Ishikawa (cell line): ENCODE results near the gene CLDN14.

Experiments used
- CEBPB ChIP-seq: IDR thresholded peaks from 2 replicates; pipeline ENCODE4 v1.6.1; 2012
- CREB1 ChIP-seq: IDR thresholded peaks from 2 replicates; pipeline ENCODE4 v1.6.1; 2012; ENCODE audit warnings: low read depth
- EGR1 ChIP-seq: IDR thresholded peaks from 2 replicates; pipeline ENCODE4 v1.6.1; 2012
- EP300 ChIP-seq: IDR thresholded peaks from 2 replicates; pipeline ENCODE4 v1.6.1; 2012; ENCODE audit warnings: borderline replicate concordance
- FOXM1 ChIP-seq: IDR thresholded peaks from 2 replicates; pipeline ENCODE4 v1.6.1; 2012; ENCODE audit warnings: low read depth, borderline replicate concordance
- NFIC ChIP-seq: IDR thresholded peaks from 2 replicates; pipeline ENCODE4 v1.6.1; 2012
- RAD21 ChIP-seq: IDR thresholded peaks from 2 replicates; pipeline ENCODE4 v1.6.1; 2012; ENCODE audit warnings: low read depth
- TAF1 ChIP-seq: IDR thresholded peaks from 2 replicates; pipeline ENCODE4 v1.6.1; 2012; ENCODE audit warnings: low read depth, mild to moderate bottlenecking
- TCF12 ChIP-seq: IDR thresholded peaks from 2 replicates; pipeline ENCODE4 v1.6.1; 2012; ENCODE audit warnings: low read depth
- TEAD4 ChIP-seq: IDR thresholded peaks from 2 replicates; pipeline ENCODE4 v1.6.1; 2012
- YY1 ChIP-seq: IDR thresholded peaks from 2 replicates; pipeline ENCODE4 v1.6.1; 2012; ENCODE audit warnings: low read depth
- ZBTB7A ChIP-seq: IDR thresholded peaks from 2 replicates; pipeline ENCODE4 v1.6.1; 2012; ENCODE audit warnings: low read depth
- TF ChIP-seq, protein P1 (sequence below): IDR thresholded peaks from 2 replicates; pipeline ENCODE4 v1.6.1; 2012; ENCODE audit warnings: low read depth, mild to moderate bottlenecking
- TF ChIP-seq, protein P2 (sequence below): IDR thresholded peaks from 2 replicates; pipeline ENCODE4 v1.6.1; 2012
- TF ChIP-seq, protein P3 (sequence below): IDR thresholded peaks from 2 replicates; pipeline ENCODE4 v1.6.1; 2012

The CLDN14 gene

DNA sequence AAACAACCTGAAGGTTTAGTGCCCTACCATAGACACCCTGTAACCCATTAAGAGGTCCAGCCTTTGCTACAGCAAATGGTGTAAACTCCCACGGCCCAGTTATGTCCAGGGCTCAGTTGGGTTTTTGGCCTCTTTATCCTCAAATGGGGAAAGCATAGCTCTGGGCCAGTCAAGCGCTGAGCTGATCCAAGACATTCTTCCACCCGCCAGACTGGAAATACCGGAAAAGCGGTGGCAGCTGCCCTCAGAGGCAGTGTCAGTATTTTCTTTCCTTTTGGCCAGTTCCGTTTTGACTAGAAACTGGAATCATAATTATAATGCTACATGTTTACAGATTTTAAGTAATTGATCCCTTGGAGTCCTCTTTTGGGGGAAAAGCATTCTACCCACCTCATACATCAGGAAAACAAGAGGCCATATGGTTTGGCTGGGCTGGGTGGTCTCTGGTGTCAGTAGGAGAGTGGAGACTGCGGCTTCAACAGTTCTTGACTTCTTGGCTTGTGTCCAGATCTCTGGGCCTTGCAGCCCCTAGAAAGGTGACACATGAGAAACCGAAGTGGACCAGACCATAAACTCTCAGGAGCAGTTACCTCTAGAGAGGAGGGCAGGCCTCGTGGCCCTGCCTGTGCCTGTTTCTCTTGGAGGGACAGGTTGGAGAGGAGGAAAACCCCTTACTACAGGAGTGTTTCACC, 30.2 kb upstream of the CLDN14 start:
- TF ChIP-seq, protein P1, sequence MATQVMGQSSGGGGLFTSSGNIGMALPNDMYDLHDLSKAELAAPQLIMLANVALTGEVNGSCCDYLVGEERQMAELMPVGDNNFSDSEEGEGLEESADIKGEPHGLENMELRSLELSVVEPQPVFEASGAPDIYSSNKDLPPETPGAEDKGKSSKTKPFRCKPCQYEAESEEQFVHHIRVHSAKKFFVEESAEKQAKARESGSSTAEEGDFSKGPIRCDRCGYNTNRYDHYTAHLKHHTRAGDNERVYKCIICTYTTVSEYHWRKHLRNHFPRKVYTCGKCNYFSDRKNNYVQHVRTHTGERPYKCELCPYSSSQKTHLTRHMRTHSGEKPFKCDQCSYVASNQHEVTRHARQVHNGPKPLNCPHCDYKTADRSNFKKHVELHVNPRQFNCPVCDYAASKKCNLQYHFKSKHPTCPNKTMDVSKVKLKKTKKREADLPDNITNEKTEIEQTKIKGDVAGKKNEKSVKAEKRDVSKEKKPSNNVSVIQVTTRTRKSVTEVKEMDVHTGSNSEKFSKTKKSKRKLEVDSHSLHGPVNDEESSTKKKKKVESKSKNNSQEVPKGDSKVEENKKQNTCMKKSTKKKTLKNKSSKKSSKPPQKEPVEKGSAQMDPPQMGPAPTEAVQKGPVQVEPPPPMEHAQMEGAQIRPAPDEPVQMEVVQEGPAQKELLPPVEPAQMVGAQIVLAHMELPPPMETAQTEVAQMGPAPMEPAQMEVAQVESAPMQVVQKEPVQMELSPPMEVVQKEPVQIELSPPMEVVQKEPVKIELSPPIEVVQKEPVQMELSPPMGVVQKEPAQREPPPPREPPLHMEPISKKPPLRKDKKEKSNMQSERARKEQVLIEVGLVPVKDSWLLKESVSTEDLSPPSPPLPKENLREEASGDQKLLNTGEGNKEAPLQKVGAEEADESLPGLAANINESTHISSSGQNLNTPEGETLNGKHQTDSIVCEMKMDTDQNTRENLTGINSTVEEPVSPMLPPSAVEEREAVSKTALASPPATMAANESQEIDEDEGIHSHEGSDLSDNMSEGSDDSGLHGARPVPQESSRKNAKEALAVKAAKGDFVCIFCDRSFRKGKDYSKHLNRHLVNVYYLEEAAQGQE = no peak; the same call in 1 of the 2 replicates
- TF ChIP-seq EGR1 (no peak), TCF12 (peak; percentile 97), ZBTB7A (peak; percentile 34; the same call in 1 of the 2 replicates), FOXM1 (peak; percentile 60; the same call in 1 of the 2 replicates), NFIC (peak; percentile 95), TAF1 (no peak), CREB1 (no peak), CEBPB (peak; percentile 23; the same call in 1 of the 2 replicates), EP300 (peak; percentile 89; the same call in 1 of the 2 replicates), TEAD4 (peak; percentile 97), YY1 (peak; percentile 71), RAD21 (peak; percentile 17; the same call in 1 of the 2 replicates)
- TF ChIP-seq, protein P2, sequence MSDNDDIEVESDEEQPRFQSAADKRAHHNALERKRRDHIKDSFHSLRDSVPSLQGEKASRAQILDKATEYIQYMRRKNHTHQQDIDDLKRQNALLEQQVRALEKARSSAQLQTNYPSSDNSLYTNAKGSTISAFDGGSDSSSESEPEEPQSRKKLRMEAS = peak; percentile 75
- TF ChIP-seq, protein P3, sequence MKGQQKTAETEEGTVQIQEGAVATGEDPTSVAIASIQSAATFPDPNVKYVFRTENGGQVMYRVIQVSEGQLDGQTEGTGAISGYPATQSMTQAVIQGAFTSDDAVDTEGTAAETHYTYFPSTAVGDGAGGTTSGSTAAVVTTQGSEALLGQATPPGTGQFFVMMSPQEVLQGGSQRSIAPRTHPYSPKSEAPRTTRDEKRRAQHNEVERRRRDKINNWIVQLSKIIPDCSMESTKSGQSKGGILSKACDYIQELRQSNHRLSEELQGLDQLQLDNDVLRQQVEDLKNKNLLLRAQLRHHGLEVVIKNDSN = peak; percentile 59; the same call in 1 of the 2 replicates

DNA sequence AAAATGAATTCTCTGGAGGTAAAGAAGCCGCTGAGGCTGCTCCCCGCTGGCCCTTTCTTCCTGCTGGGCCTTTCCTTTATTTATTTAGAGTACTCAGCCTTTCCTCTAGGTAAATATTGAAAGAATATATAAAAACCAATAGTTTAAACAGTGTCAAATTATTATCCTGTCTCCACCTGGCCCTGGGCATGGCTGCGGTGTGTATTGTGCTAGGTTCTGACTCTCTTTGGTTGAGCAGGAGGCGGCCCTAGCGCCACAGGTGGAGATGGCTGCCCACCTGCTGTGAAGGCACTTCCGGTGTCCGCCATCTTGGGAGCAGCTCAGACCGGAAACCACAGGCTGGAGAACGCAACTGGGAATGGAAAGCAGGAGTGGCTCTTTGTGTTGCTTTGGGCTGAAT, 29.0 kb upstream of the CLDN14 start:
- TF ChIP-seq FOXM1 = no peak
- no peak for TF ChIP-seq NFIC
- TF ChIP-seq TAF1 = no peak
- TF ChIP-seq, protein P2 = no peak
- no peak for TF ChIP-seq YY1
- no peak for TF ChIP-seq TEAD4
- no peak for TF ChIP-seq TCF12
- no peak for TF ChIP-seq CEBPB
- TF ChIP-seq EGR1 = no peak
- TF ChIP-seq CREB1 = no peak
- TF ChIP-seq EP300 = no peak
- TF ChIP-seq, protein P3 = no peak
- TF ChIP-seq, protein P1 = no peak

DNA sequence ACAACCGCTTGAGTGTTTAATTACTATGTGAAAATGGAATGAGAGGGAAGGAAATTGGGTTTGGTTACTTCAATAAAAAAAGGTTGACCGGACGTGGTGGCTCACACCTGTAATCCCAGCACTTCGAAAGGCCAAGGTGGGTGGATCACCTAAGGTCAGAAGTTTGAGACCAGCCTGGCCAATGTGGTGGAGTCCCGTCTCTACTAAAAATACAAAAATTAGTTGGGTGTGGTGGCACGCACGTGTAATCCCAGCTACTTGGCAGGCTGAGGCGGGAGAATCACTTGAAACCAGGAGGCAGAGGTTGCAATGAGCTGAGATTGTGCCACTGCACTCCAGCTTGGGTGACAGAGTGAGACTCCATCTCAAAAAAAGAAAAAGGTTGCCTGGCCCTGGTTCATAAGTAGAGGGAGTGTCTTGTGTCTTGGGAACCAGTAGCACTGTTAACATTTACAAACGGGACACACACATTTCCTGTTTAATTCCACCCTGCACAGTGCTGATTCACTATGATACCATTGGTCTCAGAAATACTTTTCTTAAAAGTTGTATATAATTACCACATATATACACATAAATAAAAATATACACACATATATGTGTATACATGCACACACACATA, 27.6 kb upstream of the CLDN14 start:
- TF ChIP-seq TEAD4 (no peak), CEBPB (no peak), TCF12 (no peak), RAD21 (no peak), ZBTB7A (no peak), EP300 (no peak), YY1 (no peak)

DNA sequence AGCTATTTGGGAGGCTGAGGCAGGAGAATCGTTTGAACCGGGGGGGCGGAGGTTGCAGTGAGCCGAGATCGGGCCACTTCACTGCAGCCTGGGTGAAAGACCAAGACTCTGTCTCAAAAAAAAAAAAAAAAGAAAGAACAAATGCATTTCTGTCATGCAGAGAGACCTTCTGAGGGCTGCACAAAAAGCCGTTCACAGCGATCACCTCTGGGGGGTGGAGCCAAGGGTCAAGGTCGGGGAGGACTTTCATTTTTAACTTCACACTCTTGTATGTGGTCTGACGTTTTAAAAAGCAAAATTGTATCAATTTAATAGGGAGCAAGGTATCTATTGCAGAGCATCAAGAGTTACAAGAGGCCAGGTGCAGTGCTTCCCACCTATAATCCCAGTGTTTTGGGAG, 26.6 kb upstream of the CLDN14 start:
- TF ChIP-seq RAD21 (no peak), EGR1 (no peak), NFIC (no peak), CEBPB (no peak)
- TF ChIP-seq, protein P2 = no peak

DNA sequence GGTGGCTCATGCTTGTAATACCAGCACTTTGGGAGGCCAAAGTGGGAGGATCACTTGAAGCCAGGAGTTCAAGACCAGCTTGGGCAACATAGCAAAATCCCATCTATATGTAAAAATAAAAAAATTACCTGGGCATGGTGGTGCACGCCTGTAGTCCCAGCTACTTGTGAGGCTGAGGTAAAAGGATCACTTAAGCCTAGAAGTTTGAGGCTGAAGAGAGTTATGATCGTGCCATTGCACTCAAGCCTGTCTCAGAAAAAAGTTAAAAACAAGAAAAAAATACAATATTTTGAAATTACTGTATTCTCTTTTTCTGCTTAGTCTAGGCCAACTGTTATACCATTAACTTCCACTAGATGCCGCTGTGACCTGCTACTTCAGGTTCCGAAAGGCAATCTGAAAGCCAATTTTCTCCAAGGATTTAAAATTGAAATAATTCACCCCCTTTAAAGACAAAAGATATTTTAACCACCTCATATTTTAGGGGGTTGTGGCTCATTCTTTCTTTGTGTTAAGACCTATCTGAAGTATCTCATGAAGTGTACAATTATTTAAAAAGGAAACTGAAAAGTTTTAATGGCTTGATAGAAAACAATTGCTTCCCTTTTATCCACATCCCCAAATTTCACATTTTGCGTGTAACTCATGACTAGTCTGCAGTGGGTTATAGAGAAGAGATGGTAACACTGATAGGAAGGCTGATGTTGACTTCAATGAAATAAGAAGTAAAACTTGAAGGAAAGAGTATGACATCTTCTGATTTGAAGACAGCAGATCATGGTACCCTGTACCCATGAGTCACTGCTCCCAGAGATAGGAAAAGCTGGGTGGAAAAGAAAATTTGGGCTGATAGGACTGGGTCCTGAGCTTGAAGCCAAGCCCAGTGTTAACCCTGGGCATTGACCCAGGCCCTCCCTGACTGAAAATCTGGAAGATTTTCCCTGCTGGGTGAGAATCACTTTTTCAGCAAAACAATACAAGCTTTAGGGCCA, 24.4 kb upstream of the CLDN14 start:
- TF ChIP-seq TCF12 = no peak
- TF ChIP-seq RAD21 = peak; percentile 91
